Suprapubic skin (tissue), 3 donors: Measurements from ENCODE around the gene EEPD1.

Experiments
- POLR2AphosphoS5 ChIP-seq, 3 donors: sonication (generic); formaldehyde crosslinking; IDR thresholded peaks; one replicate each; pipeline ENCODE4 v1.6.1; 2017; ENCODE audit warnings: antibody characterized with exemption in 3 of 3
- TF ChIP-seq, protein P1 (sequence below), 2 donors: fragments of 200-600 bp in 1 of 2; fragments of 450-650 bp in 1 of 2; sonication (generic) in 1 of 2; IDR thresholded peaks; one replicate each; pipeline ENCODE4 v1.5.1; 2016 to 2019; ENCODE audit warnings: antibody characterized with exemption in 2 of 2, mild to moderate bottlenecking in 1 of 2, moderate library complexity in 1 of 2

DNA sequence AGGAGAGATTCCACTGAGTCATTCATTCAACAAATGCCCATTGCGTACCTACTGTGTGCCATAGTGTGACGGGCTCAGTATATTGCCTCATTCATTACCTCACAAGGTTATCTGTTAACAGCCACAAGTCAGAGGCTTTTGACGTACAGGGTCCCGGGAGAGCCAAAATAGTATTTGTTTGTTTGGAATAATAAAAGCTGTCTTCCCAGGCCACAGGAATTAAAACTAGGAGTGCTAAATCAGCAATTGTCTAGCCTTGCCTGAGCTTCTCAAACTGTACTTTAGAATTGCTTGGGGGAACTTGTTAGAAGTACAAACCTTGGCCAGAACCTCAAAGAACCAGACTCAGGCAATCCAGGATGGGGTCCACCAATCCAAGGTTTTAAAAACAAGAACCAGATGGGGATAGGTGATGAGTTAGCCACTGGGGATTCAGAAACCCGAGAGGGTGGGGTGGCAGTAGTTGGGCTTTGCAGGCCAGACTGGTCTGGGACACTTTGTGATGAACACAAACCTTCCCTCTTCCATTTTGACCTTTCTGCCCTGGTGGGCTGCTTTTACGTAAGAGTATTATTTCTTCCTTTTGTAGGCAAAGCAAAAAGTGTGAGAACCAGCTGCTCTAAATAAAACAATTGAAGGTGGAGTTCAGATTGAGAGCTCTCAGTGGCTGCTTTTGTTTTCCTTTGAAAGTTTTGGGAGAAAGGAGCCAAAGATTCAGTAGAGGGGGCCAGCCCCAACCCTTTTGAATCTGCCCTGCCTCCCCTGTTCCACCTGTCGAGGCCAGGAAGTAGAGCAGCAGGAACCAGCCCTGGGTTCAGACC lies 123.6 kb downstream of the EEPD1 start:
- TF ChIP-seq, protein P1, sequence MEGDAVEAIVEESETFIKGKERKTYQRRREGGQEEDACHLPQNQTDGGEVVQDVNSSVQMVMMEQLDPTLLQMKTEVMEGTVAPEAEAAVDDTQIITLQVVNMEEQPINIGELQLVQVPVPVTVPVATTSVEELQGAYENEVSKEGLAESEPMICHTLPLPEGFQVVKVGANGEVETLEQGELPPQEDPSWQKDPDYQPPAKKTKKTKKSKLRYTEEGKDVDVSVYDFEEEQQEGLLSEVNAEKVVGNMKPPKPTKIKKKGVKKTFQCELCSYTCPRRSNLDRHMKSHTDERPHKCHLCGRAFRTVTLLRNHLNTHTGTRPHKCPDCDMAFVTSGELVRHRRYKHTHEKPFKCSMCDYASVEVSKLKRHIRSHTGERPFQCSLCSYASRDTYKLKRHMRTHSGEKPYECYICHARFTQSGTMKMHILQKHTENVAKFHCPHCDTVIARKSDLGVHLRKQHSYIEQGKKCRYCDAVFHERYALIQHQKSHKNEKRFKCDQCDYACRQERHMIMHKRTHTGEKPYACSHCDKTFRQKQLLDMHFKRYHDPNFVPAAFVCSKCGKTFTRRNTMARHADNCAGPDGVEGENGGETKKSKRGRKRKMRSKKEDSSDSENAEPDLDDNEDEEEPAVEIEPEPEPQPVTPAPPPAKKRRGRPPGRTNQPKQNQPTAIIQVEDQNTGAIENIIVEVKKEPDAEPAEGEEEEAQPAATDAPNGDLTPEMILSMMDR (IDR thresholded peaks at IDR 0.05) = no peak
- no peak for TF ChIP-seq POLR2AphosphoS5 (IDR thresholded peaks at IDR 0.05)
